ENCODE data around the gene UCK1. TPM values are rescaled to one million over a fixed set of nuclear protein-coding genes. Genes with fewer than 3 reads are reported as not detected.

The UCK1 gene
- total and polyA plus RNA-seq, 10 of the 15 experiments (the other 5 are each of a cell fraction or from before 2014, with no cell fraction given) = 0.31 to 27.0 (median 18.7) TPM

DNA sequence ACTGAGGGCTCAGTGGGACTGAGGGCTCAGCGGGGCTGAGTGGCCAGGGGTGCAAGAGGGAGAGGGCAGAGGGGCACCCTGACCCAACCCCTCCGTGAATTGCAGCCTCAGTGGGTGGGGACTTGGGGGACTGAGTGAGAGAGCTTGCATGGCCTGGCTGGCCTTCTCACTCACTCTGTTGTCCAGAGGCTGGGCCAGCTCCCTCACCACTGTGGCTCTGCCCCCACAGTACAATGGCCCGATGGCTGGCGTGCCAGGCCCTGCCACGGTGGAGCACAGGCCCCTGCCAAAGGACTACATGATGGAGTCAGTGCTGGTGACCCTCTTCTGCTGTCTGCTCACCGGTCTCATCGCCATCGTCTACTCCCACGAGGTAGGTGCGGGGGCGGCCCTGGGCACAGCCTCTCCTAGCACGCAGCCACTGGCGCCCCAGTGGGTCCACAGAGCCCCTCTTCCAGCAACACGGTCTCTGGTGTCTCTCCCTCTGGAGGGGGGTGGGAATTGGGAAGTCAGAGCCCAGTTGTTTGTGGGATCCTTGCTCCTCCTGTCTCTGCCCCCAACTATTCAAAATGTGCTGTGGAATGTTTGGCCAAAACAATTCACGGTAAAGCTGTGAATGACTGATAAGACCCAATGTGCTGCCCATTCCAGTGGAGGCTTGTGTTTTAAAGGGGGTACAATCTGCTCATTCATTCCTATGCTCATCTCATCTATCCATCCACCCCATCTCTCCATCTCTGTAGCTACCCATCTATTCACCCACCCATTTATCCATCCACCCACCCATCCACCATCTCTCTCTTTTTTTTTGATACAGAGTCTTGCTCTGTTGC lies 25.0 kb upstream of the UCK1 start (continued):
- TF ChIP-seq, protein P1, sequence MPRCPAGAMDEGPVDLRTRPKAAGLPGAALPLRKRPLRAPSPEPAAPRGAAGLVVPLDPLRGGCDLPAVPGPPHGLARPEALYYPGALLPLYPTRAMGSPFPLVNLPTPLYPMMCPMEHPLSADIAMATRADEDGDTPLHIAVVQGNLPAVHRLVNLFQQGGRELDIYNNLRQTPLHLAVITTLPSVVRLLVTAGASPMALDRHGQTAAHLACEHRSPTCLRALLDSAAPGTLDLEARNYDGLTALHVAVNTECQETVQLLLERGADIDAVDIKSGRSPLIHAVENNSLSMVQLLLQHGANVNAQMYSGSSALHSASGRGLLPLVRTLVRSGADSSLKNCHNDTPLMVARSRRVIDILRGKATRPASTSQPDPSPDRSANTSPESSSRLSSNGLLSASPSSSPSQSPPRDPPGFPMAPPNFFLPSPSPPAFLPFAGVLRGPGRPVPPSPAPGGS (IDR thresholded peaks at IDR 0.05; ENCODE audit: borderline replicate concordance, insufficient read depth, low read depth, low read length, poor library complexity, severe bottlenecking) = no peak
- TF ChIP-seq, protein P2, sequence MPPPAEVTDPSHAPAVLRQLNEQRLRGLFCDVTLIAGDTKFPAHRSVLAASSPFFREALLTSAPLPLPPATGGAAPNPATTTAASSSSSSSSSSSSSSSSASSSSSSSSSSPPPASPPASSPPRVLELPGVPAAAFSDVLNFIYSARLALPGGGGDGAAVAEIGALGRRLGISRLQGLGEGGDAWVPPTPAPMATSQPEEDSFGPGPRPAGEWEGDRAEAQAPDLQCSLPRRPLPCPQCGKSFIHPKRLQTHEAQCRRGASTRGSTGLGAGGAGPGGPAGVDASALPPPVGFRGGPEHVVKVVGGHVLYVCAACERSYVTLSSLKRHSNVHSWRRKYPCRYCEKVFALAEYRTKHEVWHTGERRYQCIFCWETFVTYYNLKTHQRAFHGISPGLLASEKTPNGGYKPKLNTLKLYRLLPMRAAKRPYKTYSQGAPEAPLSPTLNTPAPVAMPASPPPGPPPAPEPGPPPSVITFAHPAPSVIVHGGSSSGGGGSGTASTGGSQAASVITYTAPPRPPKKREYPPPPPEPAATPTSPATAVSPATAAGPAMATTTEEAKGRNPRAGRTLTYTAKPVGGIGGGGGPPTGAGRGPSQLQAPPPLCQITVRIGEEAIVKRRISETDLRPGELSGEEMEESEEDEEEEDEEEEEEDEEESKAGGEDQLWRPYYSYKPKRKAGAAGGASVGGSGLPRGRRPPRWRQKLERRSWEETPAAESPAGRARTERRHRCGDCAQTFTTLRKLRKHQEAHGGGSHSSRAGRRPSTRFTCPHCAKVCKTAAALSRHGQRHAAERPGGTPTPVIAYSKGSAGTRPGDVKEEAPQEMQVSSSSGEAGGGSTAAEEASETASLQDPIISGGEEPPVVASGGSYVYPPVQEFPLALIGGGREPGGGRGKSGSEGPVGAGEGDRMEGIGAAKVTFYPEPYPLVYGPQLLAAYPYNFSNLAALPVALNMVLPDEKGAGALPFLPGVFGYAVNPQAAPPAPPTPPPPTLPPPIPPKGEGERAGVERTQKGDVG (CRISPR knock-in tag; IDR thresholded peaks at IDR 0.05) = no peak
- TF ChIP-seq HDAC6 (IDR thresholded peaks at IDR 0.05; ENCODE audit: unreplicated experiment) = no peak
- no peak for TF ChIP-seq POLR2A (IDR thresholded peaks at IDR 0.05; ENCODE audit: low read depth, low read length)
- TF ChIP-seq BMI1 (IDR thresholded peaks at IDR 0.05; ENCODE audit: borderline replicate concordance) = no peak
- TF ChIP-seq SP1 (IDR thresholded peaks at IDR 0.05; ENCODE audit: low read depth, low read length) = no peak
- no peak for TF ChIP-seq SUZ12 (IDR thresholded peaks at IDR 0.05; ENCODE audit: unreplicated experiment)
